ENCODE results near the gene B4GALT4.

The B4GALT4 gene

GRCh38 chr3:119236756-119237155 is 3.9 kb downstream of the B4GALT4 start:
- H3K27me3 ChIP-seq (ENCODE audit: insufficient read depth, low read length) = no peaks in the 10 kb centered on the region
- no peaks in the 10 kb centered on the region for H3K9me3 ChIP-seq (ENCODE audit: insufficient read depth, low read depth, low read length)
- H3K9ac ChIP-seq (ENCODE audit: low read depth, low read length) = no peak overlapping the region
- WGBS = 95% methylated on average over 7 of the region's 7 CpGs
- peaks cover 53% of the 10 kb centered on the region for H3K36me3 ChIP-seq (ENCODE audit: insufficient read depth, low read length)
- H3K4me3 ChIP-seq (ENCODE audit: low read length) = no peak overlapping the region
- peaks cover 7% of the 10 kb centered on the region; the same call in 1 of the 2 replicates for H3K4me1 ChIP-seq (ENCODE audit: insufficient read depth, low read length)
- no peak overlapping the region for H3K27ac ChIP-seq (ENCODE audit: low read depth, low read length)

DNA sequence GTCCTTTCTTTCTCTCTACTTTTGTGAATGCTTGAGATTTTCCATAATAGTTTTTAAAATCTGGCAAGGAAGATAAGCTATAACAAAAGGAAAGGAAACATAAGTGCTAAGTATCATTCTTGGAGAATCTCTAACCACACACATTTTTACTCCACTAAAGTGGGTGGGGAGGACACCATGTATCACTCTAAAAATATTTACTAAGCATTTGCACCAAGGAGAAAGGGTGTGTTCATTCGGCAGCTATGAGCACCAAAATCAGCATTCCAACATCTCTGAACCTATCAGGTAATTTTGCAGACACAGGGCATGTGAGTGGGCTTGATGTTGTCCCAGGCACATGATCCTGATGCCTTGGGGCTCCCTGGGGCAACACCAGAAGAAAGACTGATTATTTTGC is 5.5 kb downstream of the B4GALT4 start:
- Histone ChIP-seq H3K4me3 (ENCODE audit: low read length) (no peak overlapping the region), H3K36me3 (ENCODE audit: insufficient read depth, low read length) (peaks cover 66% of the 10 kb centered on the region), H3K4me1 (ENCODE audit: insufficient read depth, low read length) (peaks cover 7% of the 10 kb centered on the region; the same call in 1 of the 2 replicates), H3K27me3 (ENCODE audit: insufficient read depth, low read length) (no peaks in the 10 kb centered on the region), H3K9ac (ENCODE audit: low read depth, low read length) (no peak overlapping the region), H3K9me3 (ENCODE audit: insufficient read depth, low read depth, low read length) (no peaks in the 10 kb centered on the region), H3K27ac (ENCODE audit: low read depth, low read length) (no peak overlapping the region)
- WGBS = 100% methylated on average over 1 of the region's 1 CpG

DNA sequence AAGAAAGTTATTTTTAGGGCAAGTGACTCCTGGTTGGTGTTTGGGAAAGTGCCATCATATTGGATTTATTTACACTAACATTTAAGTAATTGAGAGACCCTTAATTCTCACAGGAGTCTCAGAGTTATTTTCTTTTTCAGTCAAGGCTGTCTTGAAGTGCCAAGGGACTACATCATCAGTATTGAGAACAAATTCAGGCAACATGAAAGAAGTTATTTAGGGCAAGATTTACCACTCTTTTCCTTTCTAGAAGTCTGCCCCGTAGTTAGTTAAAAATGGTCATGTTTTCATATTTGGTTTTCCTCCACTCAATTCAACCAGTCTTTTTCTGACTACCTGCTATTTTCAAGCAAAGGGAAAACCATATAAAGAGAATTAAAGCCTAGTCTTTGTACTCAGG is 6.1 kb downstream of the B4GALT4 start:
- Histone ChIP-seq H3K4me3 (ENCODE audit: low read length) (no peak overlapping the region), H3K36me3 (ENCODE audit: insufficient read depth, low read length) (peaks cover 72% of the 10 kb centered on the region), H3K9me3 (ENCODE audit: insufficient read depth, low read depth, low read length) (no peaks in the 10 kb centered on the region), H3K27me3 (ENCODE audit: insufficient read depth, low read length) (no peaks in the 10 kb centered on the region), H3K4me1 (ENCODE audit: insufficient read depth, low read length) (peaks cover 6% of the 10 kb centered on the region; the same call in 1 of the 2 replicates), H3K9ac (ENCODE audit: low read depth, low read length) (no peak overlapping the region), H3K27ac (ENCODE audit: low read depth, low read length) (no peak overlapping the region)
- WGBS = no CpG with 5 or more reads among the region's 1 CpG

DNA sequence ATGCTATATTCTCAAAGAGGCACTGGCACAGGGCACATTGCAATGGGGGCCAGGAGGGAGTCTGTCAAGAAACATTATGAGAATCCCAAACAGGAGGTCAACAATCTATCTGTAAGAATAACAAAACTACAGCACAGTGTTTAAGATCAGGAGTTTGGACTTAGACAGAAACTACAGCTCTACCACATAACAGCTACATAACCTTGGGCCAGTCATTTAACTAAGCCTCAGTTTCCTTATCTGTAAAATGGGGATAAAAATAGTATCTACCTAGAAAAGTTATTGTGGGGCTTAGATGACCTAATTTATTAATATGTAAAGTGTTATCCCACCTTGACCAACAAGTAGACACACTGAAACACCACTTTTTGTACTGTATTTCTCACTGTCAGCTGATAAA is 9.9 kb downstream of the B4GALT4 start:
- H3K36me3 ChIP-seq (ENCODE audit: insufficient read depth, low read length) = peaks cover 96% of the 10 kb centered on the region
- H3K4me3 ChIP-seq (ENCODE audit: low read length) = no peak overlapping the region
- H3K4me1 ChIP-seq (ENCODE audit: insufficient read depth, low read length) = no peaks in the 10 kb centered on the region
- no peaks in the 10 kb centered on the region for H3K27me3 ChIP-seq (ENCODE audit: insufficient read depth, low read length)
- H3K9ac ChIP-seq (ENCODE audit: low read depth, low read length) = no peak overlapping the region
- no peaks in the 10 kb centered on the region for H3K9me3 ChIP-seq (ENCODE audit: insufficient read depth, low read depth, low read length)
- no peak overlapping the region for H3K27ac ChIP-seq (ENCODE audit: low read depth, low read length)

DNA sequence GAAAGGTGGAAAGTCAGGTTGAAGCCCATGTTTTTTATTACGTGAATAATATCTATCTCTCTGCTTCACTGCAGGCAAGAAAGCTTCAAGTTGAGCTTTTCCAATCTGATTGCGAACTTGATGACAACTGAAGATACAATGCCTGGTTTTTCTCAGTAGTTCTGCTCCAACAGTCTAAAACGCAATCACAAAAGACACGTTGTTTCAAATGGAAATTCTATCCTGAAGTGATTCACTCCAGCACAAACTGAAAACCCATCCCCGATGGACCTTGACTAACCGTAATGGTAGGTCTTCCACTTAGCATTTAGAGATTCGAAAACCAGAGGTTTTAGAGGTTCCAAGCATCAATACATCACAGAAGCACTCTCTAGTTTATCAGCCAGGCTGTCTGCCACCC is 10.6 kb downstream of the B4GALT4 start:
- 96% methylated on average over 7 of the region's 7 CpGs for WGBS
- no peaks in the 10 kb centered on the region for H3K27me3 ChIP-seq (ENCODE audit: insufficient read depth, low read length)
- H3K9ac ChIP-seq (ENCODE audit: low read depth, low read length) = no peak overlapping the region
- H3K4me1 ChIP-seq (ENCODE audit: insufficient read depth, low read length) = no peaks in the 10 kb centered on the region
- peaks cover 96% of the 10 kb centered on the region for H3K36me3 ChIP-seq (ENCODE audit: insufficient read depth, low read length)
- H3K27ac ChIP-seq (ENCODE audit: low read depth, low read length) = no peak overlapping the region
- no peaks in the 10 kb centered on the region for H3K9me3 ChIP-seq (ENCODE audit: insufficient read depth, low read depth, low read length)
- no peak overlapping the region for H3K4me3 ChIP-seq (ENCODE audit: low read length)

- H3K27me3 ChIP-seq (ENCODE audit: insufficient read depth, low read length) = no peaks in the 10 kb centered on the region
- no peak overlapping the region for H3K4me3 ChIP-seq (ENCODE audit: low read length)
- no peaks in the 10 kb centered on the region for H3K4me1 ChIP-seq (ENCODE audit: insufficient read depth, low read length)
- H3K27ac ChIP-seq (ENCODE audit: low read depth, low read length) = no peak overlapping the region
- no peaks in the 10 kb centered on the region for H3K9me3 ChIP-seq (ENCODE audit: insufficient read depth, low read depth, low read length)
- H3K9ac ChIP-seq (ENCODE audit: low read depth, low read length) = no peak overlapping the region
- H3K36me3 ChIP-seq (ENCODE audit: insufficient read depth, low read length) = peaks cover 96% of the 10 kb centered on the region
- WGBS = 84% methylated on average over 7 of the region's 7 CpGs
Measured at GRCh38 chr3:119229190-119229589, 11.5 kb downstream of the B4GALT4 start.

DNA sequence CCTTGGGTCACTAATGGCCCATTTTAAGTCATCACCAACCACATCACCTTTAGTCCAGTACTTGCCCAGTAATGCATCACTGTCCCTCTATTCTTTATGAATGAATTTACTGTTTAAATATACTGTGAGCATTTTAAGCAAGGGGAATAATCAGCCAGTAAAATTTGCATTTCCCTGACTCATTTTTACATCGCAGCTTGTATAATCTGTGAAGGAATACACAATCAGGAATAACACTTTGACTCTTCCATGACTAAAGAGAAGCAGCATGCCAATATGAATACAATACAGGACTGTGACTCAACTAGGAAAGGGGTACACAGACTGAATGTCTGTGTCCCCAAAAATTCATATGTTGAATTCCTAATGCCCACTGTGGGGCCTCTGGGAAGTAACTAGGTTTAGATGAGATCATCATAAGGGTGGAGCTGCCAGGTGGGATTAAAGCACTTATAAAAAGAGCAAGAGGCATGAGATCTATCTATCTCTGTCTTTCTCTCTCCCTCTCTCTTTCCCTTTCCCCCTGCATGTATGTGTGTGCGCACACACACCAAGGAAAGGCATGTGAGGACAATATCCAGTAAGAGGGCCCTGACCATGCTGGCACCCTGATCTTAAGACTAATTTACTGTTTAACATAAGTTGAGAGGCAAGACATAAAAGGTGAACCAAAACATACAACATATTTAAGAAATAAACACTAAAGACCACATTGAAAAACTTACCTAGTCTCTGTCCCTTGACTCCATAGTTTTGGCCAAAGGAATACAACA is 12.1 kb downstream of the B4GALT4 start:
- Histone ChIP-seq H3K27ac (ENCODE audit: low read depth, low read length) (no peak overlapping the region), H3K27me3 (ENCODE audit: insufficient read depth, low read length) (no peaks in the 10 kb centered on the region), H3K9me3 (ENCODE audit: insufficient read depth, low read depth, low read length) (no peaks in the 10 kb centered on the region), H3K36me3 (ENCODE audit: insufficient read depth, low read length) (peaks cover 97% of the 10 kb centered on the region), H3K9ac (ENCODE audit: low read depth, low read length) (no peak overlapping the region), H3K4me1 (ENCODE audit: insufficient read depth, low read length) (no peaks in the 10 kb centered on the region), H3K4me3 (ENCODE audit: low read length) (no peak overlapping the region)
- 88% methylated on average over 2 of the region's 2 CpGs for WGBS

DNA sequence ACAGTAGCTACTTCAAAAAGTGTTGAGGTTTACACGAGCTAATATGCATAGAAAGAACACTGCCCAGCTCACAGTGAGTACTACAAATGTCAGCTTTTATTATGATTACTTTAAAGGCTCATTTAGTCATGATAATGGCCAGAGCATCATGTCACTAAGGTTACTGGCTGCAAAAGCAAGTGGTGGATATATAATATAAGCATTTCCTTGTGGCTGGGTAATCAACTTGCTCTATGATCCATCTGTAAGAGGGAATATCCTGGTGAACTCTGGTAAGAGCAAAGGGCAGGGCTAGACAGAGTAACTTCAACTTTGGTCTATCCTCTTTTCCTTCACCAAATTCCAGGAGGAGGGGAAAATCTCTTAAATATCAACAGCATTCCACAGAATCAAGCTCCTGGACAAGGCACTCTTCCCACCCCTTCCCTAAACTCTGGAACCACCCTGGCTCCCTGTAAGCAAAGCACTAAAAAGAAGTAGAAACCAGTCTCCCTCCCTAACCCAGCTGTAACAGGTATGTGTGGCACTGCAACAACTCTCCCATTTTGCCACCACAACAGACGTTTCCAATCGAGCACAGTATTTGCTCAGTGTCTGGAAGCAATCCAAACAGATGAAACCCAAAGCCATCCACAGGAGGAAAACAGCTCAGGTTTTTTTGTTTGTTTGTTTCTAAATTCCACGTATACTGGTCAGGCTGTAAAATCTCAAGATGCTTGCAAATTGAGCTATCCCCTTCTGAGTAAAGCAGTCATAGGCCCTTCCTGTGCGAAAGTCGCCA is 13.4 kb downstream of the B4GALT4 start:
- WGBS = 95% methylated on average over 6 of the region's 6 CpGs
- no peaks in the 10 kb centered on the region for H3K4me1 ChIP-seq (ENCODE audit: insufficient read depth, low read length)
- H3K4me3 ChIP-seq (ENCODE audit: low read length) = no peak overlapping the region
- no peaks in the 10 kb centered on the region for H3K9me3 ChIP-seq (ENCODE audit: insufficient read depth, low read depth, low read length)
- H3K27ac ChIP-seq (ENCODE audit: low read depth, low read length) = no peak overlapping the region
- H3K27me3 ChIP-seq (ENCODE audit: insufficient read depth, low read length) = no peaks in the 10 kb centered on the region
- no peak overlapping the region for H3K9ac ChIP-seq (ENCODE audit: low read depth, low read length)
- peaks cover 97% of the 10 kb centered on the region for H3K36me3 ChIP-seq (ENCODE audit: insufficient read depth, low read length)

DNA sequence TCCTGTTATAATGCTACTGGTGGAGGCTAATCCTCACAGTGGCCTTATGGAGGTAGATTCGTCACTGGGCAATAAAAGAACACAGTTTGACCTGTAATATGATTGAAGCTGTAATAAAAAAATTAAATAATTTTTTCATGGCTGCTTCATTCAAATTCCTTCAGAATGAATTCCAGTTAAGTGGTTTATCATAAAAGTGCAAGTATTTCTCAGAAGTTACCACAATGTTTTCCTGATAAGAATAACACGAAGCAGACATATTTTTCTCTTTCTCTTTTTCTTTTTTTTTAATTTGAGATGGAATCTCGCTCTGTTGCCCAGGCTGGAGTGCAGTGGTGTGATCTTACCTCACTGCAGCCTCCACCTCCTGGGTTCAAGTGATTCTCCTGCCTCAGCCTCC is 15.6 kb downstream of the B4GALT4 start:
- Histone ChIP-seq H3K4me1 (ENCODE audit: insufficient read depth, low read length) (no peaks in the 10 kb centered on the region), H3K27me3 (ENCODE audit: insufficient read depth, low read length) (no peaks in the 10 kb centered on the region), H3K27ac (ENCODE audit: low read depth, low read length) (no peak overlapping the region), H3K9me3 (ENCODE audit: insufficient read depth, low read depth, low read length) (no peaks in the 10 kb centered on the region), H3K4me3 (ENCODE audit: low read length) (no peak overlapping the region), H3K36me3 (ENCODE audit: insufficient read depth, low read length) (peaks cover 98% of the 10 kb centered on the region), H3K9ac (ENCODE audit: low read depth, low read length) (no peak overlapping the region)
- WGBS = 92% methylated on average over 3 of the region's 3 CpGs

GRCh38 chr3:119223511-119223910 is 17.2 kb downstream of the B4GALT4 start:
- no peaks in the 10 kb centered on the region for H3K9me3 ChIP-seq (ENCODE audit: insufficient read depth, low read depth, low read length)
- WGBS = 94% methylated on average over 5 of the region's 5 CpGs
- H3K4me3 ChIP-seq (ENCODE audit: low read length) = no peak overlapping the region
- no peak overlapping the region for H3K27ac ChIP-seq (ENCODE audit: low read depth, low read length)
- no peaks in the 10 kb centered on the region for H3K4me1 ChIP-seq (ENCODE audit: insufficient read depth, low read length)
- no peaks in the 10 kb centered on the region for H3K27me3 ChIP-seq (ENCODE audit: insufficient read depth, low read length)
- no peak overlapping the region for H3K9ac ChIP-seq (ENCODE audit: low read depth, low read length)
- peaks cover 98% of the 10 kb centered on the region for H3K36me3 ChIP-seq (ENCODE audit: insufficient read depth, low read length)

DNA sequence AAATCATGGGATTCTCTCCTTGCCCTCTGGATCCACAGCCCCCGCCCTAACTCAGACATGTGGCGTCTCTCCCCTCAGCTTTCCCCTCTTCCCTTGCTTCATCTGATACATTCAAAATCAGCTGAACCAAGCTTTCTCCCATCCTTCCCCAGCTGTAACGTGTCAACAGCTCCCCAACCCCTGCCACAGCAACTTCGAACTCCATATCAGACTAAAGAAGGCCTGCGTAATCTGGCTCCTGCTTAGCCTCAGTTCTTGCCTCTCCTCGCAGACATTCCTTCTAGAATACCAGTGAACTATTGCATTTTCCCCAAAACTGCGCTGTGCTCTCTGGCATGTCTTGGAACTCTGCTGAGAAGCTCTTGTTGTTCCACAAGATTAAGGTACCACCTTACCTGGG is 18.3 kb downstream of the B4GALT4 start:
- 91% methylated on average over 7 of the region's 7 CpGs for WGBS
- Histone ChIP-seq H3K27me3 (ENCODE audit: insufficient read depth, low read length) (no peaks in the 10 kb centered on the region), H3K4me1 (ENCODE audit: insufficient read depth, low read length) (no peaks in the 10 kb centered on the region), H3K36me3 (ENCODE audit: insufficient read depth, low read length) (peaks cover 98% of the 10 kb centered on the region), H3K4me3 (ENCODE audit: low read length) (no peak overlapping the region), H3K9me3 (ENCODE audit: insufficient read depth, low read depth, low read length) (no peaks in the 10 kb centered on the region), H3K9ac (ENCODE audit: low read depth, low read length) (no peak overlapping the region), H3K27ac (ENCODE audit: low read depth, low read length) (no peak overlapping the region)

All from HUES64 (cell line).